Measurements from ENCODE around the gene DISP3.

Gene DISP3

GRCh38 chr1:11518791-11519628 is 40.1 kb downstream of the DISP3 start:
- Histone ChIP-seq H4K8ac (ENCODE audit: low read length) (no peak overlapping the region), H3K14ac (ENCODE audit: low read length in 2 of 2) (no peak overlapping the region), H3K4me1 (ENCODE audit: control insufficient read depth, insufficient read depth, low read depth, low read length) (no peaks in the 10 kb centered on the region), H3K4me3 (ENCODE audit: insufficient read depth in 1 of 2, low read depth in 1 of 2, low read length in 2 of 2) (no peak overlapping the region), H3K27me3 (ENCODE audit: control insufficient read depth in 1 of 2, insufficient read depth in 1 of 2, low read length in 2 of 2) (peaks cover 0 to 9% of the 10 kb centered on the region in 2 experiments), H3K23ac (ENCODE audit: low read length in 2 of 2) (no peak overlapping the region), H3K9me3 (ENCODE audit: control insufficient read depth, low read length) (no peaks in the 10 kb centered on the region), H3K4me2 (ENCODE audit: low read length, poor library complexity, severe bottlenecking) (no peak overlapping the region), H4K91ac (ENCODE audit: low read length) (no peak overlapping the region), H2BK120ac (ENCODE audit: low read depth, low read length) (no peak overlapping the region), H2BK5ac (ENCODE audit: low read depth, low read length, poor library complexity, severe bottlenecking) (no peak overlapping the region), H3K18ac (ENCODE audit: low read depth in 1 of 2, low read length in 2 of 2) (no peak overlapping the region), H3K79me1 (replicated peaks; ENCODE audit: low read length, poor library complexity, severe bottlenecking) (no peaks in the 10 kb centered on the region), H3K36me3 (ENCODE audit: control insufficient read depth in 1 of 2, insufficient read depth in 2 of 2, low read depth in 1 of 2, low read length in 2 of 2) (no peaks in the 10 kb centered on the region), H2BK12ac (ENCODE audit: low read length in 2 of 2) (no peak overlapping the region), H3K27ac (ENCODE audit: low read length, poor library complexity, severe bottlenecking) (no peak overlapping the region), H2AK5ac (ENCODE audit: low read length, severe bottlenecking) (no peak overlapping the region), H3K4ac (ENCODE audit: low read depth in 1 of 2, low read length in 2 of 2) (no peak overlapping the region), H3K9ac (ENCODE audit: low read length) (no peak overlapping the region), H2BK15ac (ENCODE audit: low read depth, poor library complexity, severe bottlenecking) (no peak overlapping the region), H2AFZ (ENCODE audit: low read depth, low read length) (no peak overlapping the region)
- no peak for DNase-seq
- WGBS, result 72% methylated on average over 18 of the region's 18 CpGs

- no peak overlapping the region for H3K4ac ChIP-seq (ENCODE audit: low read depth in 1 of 2, low read length in 2 of 2)
- WGBS, result 82% methylated on average over 13 of the region's 13 CpGs
- H3K23ac ChIP-seq (ENCODE audit: low read length in 2 of 2), result no peak overlapping the region
Measured at GRCh38 chr1:11519629-11520031, 40.7 kb downstream of the DISP3 start.

GRCh38 chr1:11520531-11521233 is 41.7 kb downstream of the DISP3 start:
- no peak overlapping the region for H3K27ac ChIP-seq (ENCODE audit: low read length, poor library complexity, severe bottlenecking)
- H2BK120ac ChIP-seq (ENCODE audit: low read depth, low read length), result no peak overlapping the region
- H2BK12ac ChIP-seq (ENCODE audit: low read length in 2 of 2), result no peak overlapping the region
- no peak overlapping the region for H3K4me3 ChIP-seq (ENCODE audit: insufficient read depth in 1 of 2, low read depth in 1 of 2, low read length in 2 of 2)
- no peak overlapping the region for H3K14ac ChIP-seq (ENCODE audit: low read length in 2 of 2)
- no peak for DNase-seq
- no peak overlapping the region for H2BK5ac ChIP-seq (ENCODE audit: low read depth, low read length, poor library complexity, severe bottlenecking)
- no peak overlapping the region for H4K8ac ChIP-seq (ENCODE audit: low read length)
- no peak overlapping the region for H3K23ac ChIP-seq (ENCODE audit: low read length in 2 of 2)
- H3K79me1 ChIP-seq (replicated peaks; ENCODE audit: low read length, poor library complexity, severe bottlenecking), result no peaks in the 10 kb centered on the region
- H3K36me3 ChIP-seq (ENCODE audit: control insufficient read depth in 1 of 2, insufficient read depth in 2 of 2, low read depth in 1 of 2, low read length in 2 of 2), result no peaks in the 10 kb centered on the region
- H3K9ac ChIP-seq (ENCODE audit: low read length), result no peak overlapping the region
- H2AK5ac ChIP-seq (ENCODE audit: low read length, severe bottlenecking), result no peak overlapping the region
- no peak overlapping the region for H2AFZ ChIP-seq (ENCODE audit: low read depth, low read length)
- H3K4ac ChIP-seq (ENCODE audit: low read depth in 1 of 2, low read length in 2 of 2), result no peak overlapping the region
- no peak overlapping the region for H2BK15ac ChIP-seq (ENCODE audit: low read depth, poor library complexity, severe bottlenecking)
- 89% methylated on average over 23 of the region's 23 CpGs for WGBS
- H3K18ac ChIP-seq (ENCODE audit: low read depth in 1 of 2, low read length in 2 of 2), result no peak overlapping the region
- no peak overlapping the region for H3K4me2 ChIP-seq (ENCODE audit: low read length, poor library complexity, severe bottlenecking)
- no peaks in the 10 kb centered on the region for H3K9me3 ChIP-seq (ENCODE audit: control insufficient read depth, low read length)
- no peaks in the 10 kb centered on the region for H3K4me1 ChIP-seq (ENCODE audit: control insufficient read depth, insufficient read depth, low read depth, low read length)
- H3K27me3 ChIP-seq (ENCODE audit: control insufficient read depth in 1 of 2, insufficient read depth in 1 of 2, low read length in 2 of 2), result peaks cover 0 to 9% of the 10 kb centered on the region in 2 experiments
- no peak overlapping the region for H4K91ac ChIP-seq (ENCODE audit: low read length)

More at GRCh38 chr1:11519629-11520031, 40.7 kb downstream of the DISP3 start:
- Histone ChIP-seq H2BK15ac (ENCODE audit: low read depth, poor library complexity, severe bottlenecking) (no peak overlapping the region), H3K27me3 (ENCODE audit: control insufficient read depth in 1 of 2, insufficient read depth in 1 of 2, low read length in 2 of 2) (peaks cover 0 to 9% of the 10 kb centered on the region in 2 experiments), H3K27ac (ENCODE audit: low read length, poor library complexity, severe bottlenecking) (no peak overlapping the region), H2BK5ac (ENCODE audit: low read depth, low read length, poor library complexity, severe bottlenecking) (no peak overlapping the region), H4K91ac (ENCODE audit: low read length) (no peak overlapping the region), H4K8ac (ENCODE audit: low read length) (no peak overlapping the region), H3K14ac (ENCODE audit: low read length in 2 of 2) (no peak overlapping the region), H3K4me2 (ENCODE audit: low read length, poor library complexity, severe bottlenecking) (no peak overlapping the region), H2AK5ac (ENCODE audit: low read length, severe bottlenecking) (no peak overlapping the region), H3K79me1 (replicated peaks; ENCODE audit: low read length, poor library complexity, severe bottlenecking) (no peaks in the 10 kb centered on the region), H2BK12ac (ENCODE audit: low read length in 2 of 2) (no peak overlapping the region), H3K18ac (ENCODE audit: low read depth in 1 of 2, low read length in 2 of 2) (no peak overlapping the region), H2AFZ (ENCODE audit: low read depth, low read length) (no peak overlapping the region), H3K9me3 (ENCODE audit: control insufficient read depth, low read length) (no peaks in the 10 kb centered on the region), H3K4me3 (ENCODE audit: insufficient read depth in 1 of 2, low read depth in 1 of 2, low read length in 2 of 2) (no peak overlapping the region), H3K4me1 (ENCODE audit: control insufficient read depth, insufficient read depth, low read depth, low read length) (no peaks in the 10 kb centered on the region), H2BK120ac (ENCODE audit: low read depth, low read length) (no peak overlapping the region), H3K36me3 (ENCODE audit: control insufficient read depth in 1 of 2, insufficient read depth in 2 of 2, low read depth in 1 of 2, low read length in 2 of 2) (no peaks in the 10 kb centered on the region), H3K9ac (ENCODE audit: low read length) (no peak overlapping the region)
- no peak for DNase-seq

Measured in mesenchymal stem cell (in vitro differentiated cells and primary cell).